GM19438 (cell line): Measurements from ENCODE around the gene NTM.

Experiments used
- ATAC-seq: cut with Tn5 transposase; IDR thresholded peaks from one replicate; pipeline ENCODE4 v1.9.1; 2021; ENCODE audit warnings: low read depth; ENCODE audit not compliant: unreplicated experiment

Gene NTM

GRCh38 chr11:131458421-131458820 is 88.0 kb downstream of the NTM start:
- ATAC-seq: no peak

- no peak for ATAC-seq
Measured at GRCh38 chr11:131460931-131461330, 90.5 kb downstream of the NTM start.

GRCh38 chr11:131462622-131463021 is 92.2 kb downstream of the NTM start:
- ATAC-seq: no peak

- ATAC-seq: no peak
Measured at GRCh38 chr11:131463162-131463561, 92.7 kb downstream of the NTM start.

GRCh38 chr11:131463649-131464425 is 93.4 kb downstream of the NTM start:
- no peak for ATAC-seq

GRCh38 chr11:131464461-131464860 is 94.0 kb downstream of the NTM start:
- no peak for ATAC-seq

GRCh38 chr11:131465039-131465438 is 94.6 kb downstream of the NTM start:
- no peak for ATAC-seq

- ATAC-seq: no peak
Measured at GRCh38 chr11:131465746-131466145, 95.3 kb downstream of the NTM start.

GRCh38 chr11:131467645-131468394 is 97.4 kb downstream of the NTM start:
- no peak for ATAC-seq

GRCh38 chr11:131468565-131468964 is 98.2 kb downstream of the NTM start:
- no peak for ATAC-seq

GRCh38 chr11:131470216-131470925 is 100.0 kb downstream of the NTM start:
- no peak for ATAC-seq

GRCh38 chr11:131471976-131472375 is 101.6 kb downstream of the NTM start:
- ATAC-seq: no peak

GRCh38 chr11:131474947-131475346 is 104.5 kb downstream of the NTM start:
- no peak for ATAC-seq

- no peak for ATAC-seq
Measured at GRCh38 chr11:131476266-131476665, 105.9 kb downstream of the NTM start.

- ATAC-seq: no peak
Measured at GRCh38 chr11:131478341-131478740, 107.9 kb downstream of the NTM start.

- ATAC-seq: no peak
Measured at GRCh38 chr11:131481303-131481702, 110.9 kb downstream of the NTM start.

GRCh38 chr11:131481971-131482370 is 111.6 kb downstream of the NTM start:
- no peak for ATAC-seq

GRCh38 chr11:131483453-131483852 is 113.0 kb downstream of the NTM start:
- no peak for ATAC-seq

- ATAC-seq: no peak
Measured at GRCh38 chr11:131483877-131484276, 113.5 kb downstream of the NTM start.

- ATAC-seq: no peak
Measured at GRCh38 chr11:131486100-131486499, 115.7 kb downstream of the NTM start.

GRCh38 chr11:131486937-131487635 is 116.7 kb downstream of the NTM start:
- ATAC-seq: no peak
